ENCODE data around the gene TTC28.

Gene TTC28

GRCh38 chr22:28658448-28658847 lies 21.2 kb downstream of the TTC28 start:
- TF ChIP-seq YY1 (IDR thresholded peaks at IDR 0.05; ENCODE audit: insufficient read depth, insufficient read length) (no peak), ZNF274 (IDR thresholded peaks at IDR 0.05; ENCODE audit: low read depth, low read length) (no peak), SUZ12 (IDR thresholded peaks at IDR 0.05; ENCODE audit: extremely low read depth, insufficient read depth, insufficient read length) (no peak)
- Histone ChIP-seq H3K4me3 (ENCODE audit: insufficient read length, low read depth) (no peak overlapping the region), H3K36me3 (ENCODE audit: insufficient read depth, insufficient read length, low read length) (no peaks in the 10 kb centered on the region), H3K4me1 (ENCODE audit: insufficient read depth, insufficient read length) (no peaks in the 10 kb centered on the region), H3K9ac (ENCODE audit: insufficient read length, low read depth) (no peak overlapping the region), H3K9me3 (ENCODE audit: insufficient read depth, low read length) (peaks cover 9% of the 10 kb centered on the region), H3K27me3 (ENCODE audit: insufficient read depth, insufficient read length) (no peaks in the 10 kb centered on the region)
- DNase-seq (ENCODE audit: low read depth, low spot score): no peak

- TF ChIP-seq ZNF274 (IDR thresholded peaks at IDR 0.05; ENCODE audit: low read depth, low read length) (no peak), SUZ12 (IDR thresholded peaks at IDR 0.05; ENCODE audit: extremely low read depth, insufficient read depth, insufficient read length) (no peak), YY1 (IDR thresholded peaks at IDR 0.05; ENCODE audit: insufficient read depth, insufficient read length) (no peak)
- no peak overlapping the region for H3K9ac ChIP-seq (ENCODE audit: insufficient read length, low read depth)
- no peaks in the 10 kb centered on the region for H3K36me3 ChIP-seq (ENCODE audit: insufficient read depth, insufficient read length, low read length)
- no peaks in the 10 kb centered on the region for H3K4me1 ChIP-seq (ENCODE audit: insufficient read depth, insufficient read length)
- H3K9me3 ChIP-seq (ENCODE audit: insufficient read depth, low read length): peaks cover 9% of the 10 kb centered on the region
- no peak for DNase-seq (ENCODE audit: low read depth, low spot score)
- H3K27me3 ChIP-seq (ENCODE audit: insufficient read depth, insufficient read length): no peaks in the 10 kb centered on the region
- H3K4me3 ChIP-seq (ENCODE audit: insufficient read length, low read depth): no peak overlapping the region
Measured at GRCh38 chr22:28656181-28656580, 23.5 kb downstream of the TTC28 start.

GRCh38 chr22:28650463-28650862 lies 29.2 kb downstream of the TTC28 start:
- H3K36me3 ChIP-seq (ENCODE audit: insufficient read depth, insufficient read length, low read length): no peaks in the 10 kb centered on the region
- peaks cover 9% of the 10 kb centered on the region for H3K9me3 ChIP-seq (ENCODE audit: insufficient read depth, low read length)
- H3K4me3 ChIP-seq (ENCODE audit: insufficient read length, low read depth): no peak overlapping the region
- no peak for DNase-seq (ENCODE audit: low read depth, low spot score)
- no peak overlapping the region for H3K9ac ChIP-seq (ENCODE audit: insufficient read length, low read depth)
- no peak for TF ChIP-seq YY1 (IDR thresholded peaks at IDR 0.05; ENCODE audit: insufficient read depth, insufficient read length)
- no peak for TF ChIP-seq SUZ12 (IDR thresholded peaks at IDR 0.05; ENCODE audit: extremely low read depth, insufficient read depth, insufficient read length)
- no peak for TF ChIP-seq ZNF274 (IDR thresholded peaks at IDR 0.05; ENCODE audit: low read depth, low read length)
- no peaks in the 10 kb centered on the region for H3K4me1 ChIP-seq (ENCODE audit: insufficient read depth, insufficient read length)
- no peaks in the 10 kb centered on the region for H3K27me3 ChIP-seq (ENCODE audit: insufficient read depth, insufficient read length)

GRCh38 chr22:28648792-28649191 lies 30.8 kb downstream of the TTC28 start:
- H3K4me3 ChIP-seq (ENCODE audit: insufficient read length, low read depth): no peak overlapping the region
- H3K27me3 ChIP-seq (ENCODE audit: insufficient read depth, insufficient read length): no peaks in the 10 kb centered on the region
- peaks cover 9% of the 10 kb centered on the region for H3K9me3 ChIP-seq (ENCODE audit: insufficient read depth, low read length)
- H3K36me3 ChIP-seq (ENCODE audit: insufficient read depth, insufficient read length, low read length): no peaks in the 10 kb centered on the region
- DNase-seq (ENCODE audit: low read depth, low spot score): no peak
- H3K9ac ChIP-seq (ENCODE audit: insufficient read length, low read depth): no peak overlapping the region
- TF ChIP-seq SUZ12 (IDR thresholded peaks at IDR 0.05; ENCODE audit: extremely low read depth, insufficient read depth, insufficient read length): no peak
- TF ChIP-seq ZNF274 (IDR thresholded peaks at IDR 0.05; ENCODE audit: low read depth, low read length): no peak
- no peak for TF ChIP-seq YY1 (IDR thresholded peaks at IDR 0.05; ENCODE audit: insufficient read depth, insufficient read length)
- H3K4me1 ChIP-seq (ENCODE audit: insufficient read depth, insufficient read length): no peaks in the 10 kb centered on the region

- Histone ChIP-seq H3K9ac (ENCODE audit: insufficient read length, low read depth) (no peak overlapping the region), H3K4me3 (ENCODE audit: insufficient read length, low read depth) (no peak overlapping the region), H3K9me3 (ENCODE audit: insufficient read depth, low read length) (no peaks in the 10 kb centered on the region), H3K4me1 (ENCODE audit: insufficient read depth, insufficient read length) (no peaks in the 10 kb centered on the region), H3K36me3 (ENCODE audit: insufficient read depth, insufficient read length, low read length) (no peaks in the 10 kb centered on the region), H3K27me3 (ENCODE audit: insufficient read depth, insufficient read length) (no peaks in the 10 kb centered on the region)
- no peak for DNase-seq (ENCODE audit: low read depth, low spot score)
- no peak for TF ChIP-seq ZNF274 (IDR thresholded peaks at IDR 0.05; ENCODE audit: low read depth, low read length)
Measured at GRCh38 chr22:28647216-28647615, 32.4 kb downstream of the TTC28 start.

- TF ChIP-seq ZNF274 (IDR thresholded peaks at IDR 0.05; ENCODE audit: low read depth, low read length): no peak
- no peak for TF ChIP-seq SUZ12 (IDR thresholded peaks at IDR 0.05; ENCODE audit: extremely low read depth, insufficient read depth, insufficient read length)
- no peak for TF ChIP-seq YY1 (IDR thresholded peaks at IDR 0.05; ENCODE audit: insufficient read depth, insufficient read length)
- Histone ChIP-seq H3K9ac (ENCODE audit: insufficient read length, low read depth) (no peak overlapping the region), H3K27me3 (ENCODE audit: insufficient read depth, insufficient read length) (no peaks in the 10 kb centered on the region), H3K4me1 (ENCODE audit: insufficient read depth, insufficient read length) (no peaks in the 10 kb centered on the region), H3K4me3 (ENCODE audit: insufficient read length, low read depth) (no peak overlapping the region), H3K9me3 (ENCODE audit: insufficient read depth, low read length) (no peaks in the 10 kb centered on the region), H3K36me3 (ENCODE audit: insufficient read depth, insufficient read length, low read length) (no peaks in the 10 kb centered on the region)
- no peak for DNase-seq (ENCODE audit: low read depth, low spot score)
Measured at GRCh38 chr22:28639321-28639720, 40.3 kb downstream of the TTC28 start.

DNA sequence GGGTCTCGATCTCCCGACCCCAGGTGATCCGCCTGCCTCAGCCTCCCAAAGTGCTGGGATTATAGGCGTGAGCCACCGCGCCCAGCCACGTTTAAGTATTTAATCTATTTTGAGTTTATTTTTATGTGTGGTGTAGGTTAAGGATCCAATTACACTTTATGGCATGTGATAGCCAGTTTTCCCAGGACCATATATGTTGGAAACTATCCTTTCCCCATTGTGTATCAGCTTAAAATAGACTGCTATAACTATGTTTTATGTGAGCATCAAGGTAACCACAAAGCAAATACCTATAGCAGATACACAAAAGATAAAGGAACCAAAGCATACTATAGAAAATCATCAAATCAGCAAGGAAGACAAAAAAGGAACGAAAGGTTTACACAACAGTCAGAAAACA lies 42.4 kb downstream of the TTC28 start:
- Histone ChIP-seq H3K9me3 (ENCODE audit: insufficient read depth, low read length) (no peaks in the 10 kb centered on the region), H3K4me3 (ENCODE audit: insufficient read length, low read depth) (no peak overlapping the region), H3K4me1 (ENCODE audit: insufficient read depth, insufficient read length) (no peaks in the 10 kb centered on the region), H3K27me3 (ENCODE audit: insufficient read depth, insufficient read length) (no peaks in the 10 kb centered on the region), H3K36me3 (ENCODE audit: insufficient read depth, insufficient read length, low read length) (no peaks in the 10 kb centered on the region), H3K9ac (ENCODE audit: insufficient read length, low read depth) (no peak overlapping the region)
- TF ChIP-seq SUZ12 (IDR thresholded peaks at IDR 0.05; ENCODE audit: extremely low read depth, insufficient read depth, insufficient read length) (no peak), YY1 (IDR thresholded peaks at IDR 0.05; ENCODE audit: insufficient read depth, insufficient read length) (no peak), ZNF274 (IDR thresholded peaks at IDR 0.05; ENCODE audit: low read depth, low read length) (no peak)
- no peak for DNase-seq (ENCODE audit: low read depth, low spot score)

DNA sequence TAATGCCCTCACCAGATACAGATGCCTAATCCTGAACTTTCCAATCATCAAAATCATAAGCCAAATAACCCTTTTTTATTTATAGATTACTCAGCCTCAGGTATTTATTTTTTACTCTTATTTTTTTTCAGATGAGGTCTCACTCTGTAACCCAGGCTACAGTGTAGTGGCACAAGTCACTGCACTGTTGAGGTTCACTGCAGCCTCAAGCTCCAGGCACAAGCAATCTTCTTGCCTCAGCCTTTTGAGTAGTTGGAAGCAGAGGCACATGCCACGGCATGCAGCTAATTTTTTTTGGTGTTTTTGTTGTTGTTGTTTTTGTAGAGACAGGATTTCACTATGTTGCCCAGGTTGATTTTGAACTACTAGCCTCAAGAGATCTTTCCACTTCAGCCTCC lies 49.5 kb downstream of the TTC28 start:
- Histone ChIP-seq H3K9me3 (ENCODE audit: insufficient read depth, low read length) (no peaks in the 10 kb centered on the region), H3K4me3 (ENCODE audit: insufficient read length, low read depth) (no peak overlapping the region), H3K27me3 (ENCODE audit: insufficient read depth, insufficient read length) (no peaks in the 10 kb centered on the region), H3K36me3 (ENCODE audit: insufficient read depth, insufficient read length, low read length) (no peaks in the 10 kb centered on the region), H3K4me1 (ENCODE audit: insufficient read depth, insufficient read length) (no peaks in the 10 kb centered on the region), H3K9ac (ENCODE audit: insufficient read length, low read depth) (no peak overlapping the region)
- no peak for DNase-seq (ENCODE audit: low read depth, low spot score)
- TF ChIP-seq YY1 (IDR thresholded peaks at IDR 0.05; ENCODE audit: insufficient read depth, insufficient read length): no peak
- no peak for TF ChIP-seq SUZ12 (IDR thresholded peaks at IDR 0.05; ENCODE audit: extremely low read depth, insufficient read depth, insufficient read length)
- TF ChIP-seq ZNF274 (IDR thresholded peaks at IDR 0.05; ENCODE audit: low read depth, low read length): no peak
